SK-N-MC (cell line): ENCODE results near the gene MCM9.

Experiments used
- EZH2 ChIP-seq: fragments of 200-600 bp; sonication (generic); IDR thresholded peaks from one replicate; pipeline ENCODE4 v1.6.1; 2017; ENCODE audit warnings: antibody characterized with exemption
- FOXP2 ChIP-seq: optimal IDR thresholded peaks from 2 replicates; pipeline ENCODE3; 2011; ENCODE audit warnings: mild to moderate bottlenecking, moderate library complexity; ENCODE audit not compliant: insufficient read depth; ENCODE audit errors: extremely low read length, control extremely low read depth
- POLR2AphosphoS5 ChIP-seq: IDR thresholded peaks from 2 replicates; pipeline ENCODE4 v1.6.1; 2012; ENCODE audit warnings: mild to moderate bottlenecking, low read depth, low read length, borderline replicate concordance

GRCh38 chr6:118865100-118865391 lies 69.9 kb downstream of the MCM9 start:
- TF ChIP-seq EZH2 (no peak), POLR2AphosphoS5 (no peak), FOXP2 (no peak)
